GM18907 (cell line): ENCODE results near the gene PRRC1.
"Not testable (repeated sequence)": the region's sequence is repeated elsewhere in the genome, so short reads cannot be mapped to it uniquely, and the experiment has no call there.

Experiments
- ATAC-seq: cut with Tn5 transposase; IDR thresholded peaks from one replicate; pipeline ENCODE4 v1.9.1; 2021; ENCODE audit warnings: mild to moderate bottlenecking, moderate library complexity; ENCODE audit not compliant: unreplicated experiment

Gene PRRC1

GRCh38 chr5:127540553-127540952, 23.1 kb downstream of the PRRC1 start:
- not testable (repeated sequence) for ATAC-seq

DNA sequence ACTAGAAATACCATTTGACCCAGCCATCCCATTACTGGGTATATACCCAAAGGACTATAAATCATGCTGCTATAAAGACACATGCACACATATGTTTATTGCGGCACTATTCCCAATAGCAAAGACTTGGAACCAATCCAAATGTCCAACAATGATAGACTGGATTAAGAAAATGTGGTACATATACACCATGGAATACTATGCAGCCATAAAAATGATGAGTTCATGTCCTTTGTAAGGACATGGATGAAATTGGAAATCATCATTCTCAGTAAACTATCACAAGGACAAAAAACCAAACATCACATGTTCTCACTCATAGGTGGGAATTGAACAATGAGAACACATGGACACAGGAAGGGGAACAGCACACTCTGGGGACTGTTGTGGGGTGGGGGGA, 27.8 kb downstream of the PRRC1 start:
- not testable (repeated sequence) for ATAC-seq

GRCh38 chr5:127549551-127549950, 32.1 kb downstream of the PRRC1 start:
- no peak for ATAC-seq

- no peak for ATAC-seq
These were observed 33.4 kb downstream of the PRRC1 start for GRCh38 chr5:127550652-127551409.

- no peak for ATAC-seq
These were observed 34.1 kb downstream of the PRRC1 start for GRCh38 chr5:127551410-127552041.

DNA sequence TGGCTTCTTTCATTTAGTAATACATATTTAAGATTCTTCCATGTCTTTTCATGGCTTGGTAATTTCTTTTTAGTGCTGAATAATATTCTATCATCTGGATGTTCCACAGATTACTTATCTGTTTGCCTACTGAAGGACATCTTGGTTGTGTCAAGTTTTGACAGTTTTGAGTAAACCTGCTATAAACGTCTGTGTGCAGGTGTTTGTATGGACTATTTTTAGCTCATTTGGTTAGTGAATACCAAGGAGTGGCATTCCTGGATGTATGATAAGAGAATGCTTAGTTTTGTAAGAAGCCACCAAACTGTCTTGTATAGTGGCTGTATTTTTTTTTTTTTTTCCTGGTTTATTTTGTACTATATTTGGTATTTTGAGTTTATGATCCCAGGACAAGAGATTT, 38.4 kb downstream of the PRRC1 start:
- ATAC-seq: no peak

DNA sequence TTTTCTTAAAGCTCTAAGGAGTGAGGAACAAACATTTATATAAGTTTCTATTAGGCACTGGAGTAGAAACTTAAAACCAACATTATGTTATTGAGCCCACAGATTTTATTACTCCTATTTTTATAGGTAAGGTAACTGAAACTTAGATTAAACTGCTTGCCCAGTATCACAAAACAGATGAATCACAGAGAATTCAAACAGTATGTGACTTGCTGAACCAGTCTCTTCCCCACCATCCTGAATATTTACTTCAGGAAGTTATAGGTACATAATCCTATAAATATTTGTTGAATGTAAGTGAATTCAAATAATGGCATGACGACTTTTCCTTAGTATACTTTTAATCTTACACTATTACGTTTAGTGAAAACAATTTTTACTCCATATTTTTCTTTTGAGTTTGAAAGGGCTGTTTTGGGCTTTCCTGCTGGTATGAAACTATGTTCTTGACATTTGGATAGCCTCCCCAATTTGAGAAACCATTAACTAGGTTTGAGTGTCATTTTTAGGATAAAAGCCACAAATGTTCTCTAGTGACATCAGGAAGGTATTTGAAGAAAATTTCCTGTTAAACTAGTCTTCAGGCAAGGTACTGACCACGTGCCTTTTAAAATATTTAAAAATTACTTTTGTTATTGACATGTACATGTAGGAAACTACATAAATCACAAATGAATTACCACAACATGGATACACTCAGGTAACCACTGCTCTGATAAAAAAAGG, 39.3 kb downstream of the PRRC1 start:
- ATAC-seq: no peak

DNA sequence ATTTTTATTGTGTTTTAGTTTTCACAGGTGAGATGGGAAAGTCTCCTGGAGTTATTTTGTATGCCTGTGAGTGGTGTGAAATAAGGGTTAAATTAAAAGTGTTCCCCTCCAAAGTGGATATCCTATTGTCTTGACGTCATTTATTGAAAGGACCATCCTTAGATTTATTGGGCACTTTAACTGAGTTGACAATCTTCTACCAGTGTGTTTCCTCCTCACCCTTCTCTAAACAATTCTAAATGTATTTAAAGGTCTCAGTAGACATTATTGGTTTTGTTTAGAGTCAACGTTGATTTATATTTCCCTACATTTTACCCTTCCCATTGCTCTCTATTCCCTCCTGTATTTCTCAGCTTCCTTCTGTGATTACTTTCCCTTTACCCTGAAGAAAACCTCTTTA, 40.8 kb downstream of the PRRC1 start:
- ATAC-seq: no peak

GRCh38 chr5:127561254-127561653, 43.8 kb downstream of the PRRC1 start:
- no peak for ATAC-seq

- ATAC-seq: no peak
These were observed 44.8 kb downstream of the PRRC1 start for GRCh38 chr5:127562252-127562651.

DNA sequence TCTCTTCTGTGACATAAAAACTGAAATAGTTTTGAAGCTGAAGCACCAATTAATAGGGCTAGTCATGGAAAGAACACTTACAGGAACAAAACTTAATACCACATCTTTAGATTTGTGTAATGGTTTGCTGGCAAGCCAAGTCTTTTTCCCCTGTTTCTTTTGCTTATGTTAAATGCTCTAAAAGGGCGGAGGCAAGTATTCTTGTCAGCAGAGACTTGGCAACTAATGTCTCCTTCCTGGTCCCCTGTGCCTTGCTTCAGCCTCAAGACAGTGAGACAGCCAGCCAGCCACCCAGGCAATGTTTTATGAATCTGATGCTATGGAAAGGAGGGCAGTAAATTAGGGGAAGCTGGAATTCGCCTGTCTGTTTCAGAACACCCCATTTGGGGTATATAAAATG, 45.7 kb downstream of the PRRC1 start:
- no peak for ATAC-seq

DNA sequence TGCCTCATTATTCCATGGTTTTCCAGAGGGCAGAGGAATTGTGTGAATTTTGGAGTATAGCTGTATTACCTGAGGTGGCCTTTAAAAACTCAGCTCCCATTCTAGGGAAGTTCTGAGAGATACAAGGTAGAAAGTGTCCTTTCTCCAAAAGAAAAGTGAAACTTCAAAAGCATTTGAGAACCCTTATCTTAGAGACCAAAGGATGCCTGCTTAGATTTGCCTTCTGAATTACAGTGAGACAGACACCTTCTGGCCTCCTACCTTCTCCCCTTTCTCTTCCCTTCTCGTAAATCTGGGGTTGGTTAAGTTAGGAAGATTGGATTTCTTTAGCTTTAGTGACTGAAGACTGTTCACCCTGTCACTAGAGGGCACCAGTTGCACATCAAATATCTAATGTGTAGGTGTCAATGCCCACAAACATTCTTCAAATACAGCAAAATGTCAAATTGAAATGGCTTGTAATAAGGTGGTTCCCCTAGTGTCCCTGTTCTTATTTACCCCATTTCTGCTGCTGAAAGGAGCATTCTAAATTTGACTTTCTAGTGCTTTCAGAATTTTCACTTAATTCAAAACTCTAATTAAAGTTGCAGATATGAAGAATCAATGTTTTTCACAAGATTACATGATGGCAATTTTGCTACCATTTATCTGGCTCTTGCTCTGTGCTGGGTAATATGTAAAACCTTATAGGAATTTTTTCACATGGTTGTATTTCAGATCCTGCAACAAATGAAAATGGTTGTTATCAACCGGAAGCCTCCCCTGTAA, 46.7 kb downstream of the PRRC1 start:
- ATAC-seq: peak; percentile 37

GRCh38 chr5:127565586-127566270, 48.3 kb downstream of the PRRC1 start:
- ATAC-seq: no peak

DNA sequence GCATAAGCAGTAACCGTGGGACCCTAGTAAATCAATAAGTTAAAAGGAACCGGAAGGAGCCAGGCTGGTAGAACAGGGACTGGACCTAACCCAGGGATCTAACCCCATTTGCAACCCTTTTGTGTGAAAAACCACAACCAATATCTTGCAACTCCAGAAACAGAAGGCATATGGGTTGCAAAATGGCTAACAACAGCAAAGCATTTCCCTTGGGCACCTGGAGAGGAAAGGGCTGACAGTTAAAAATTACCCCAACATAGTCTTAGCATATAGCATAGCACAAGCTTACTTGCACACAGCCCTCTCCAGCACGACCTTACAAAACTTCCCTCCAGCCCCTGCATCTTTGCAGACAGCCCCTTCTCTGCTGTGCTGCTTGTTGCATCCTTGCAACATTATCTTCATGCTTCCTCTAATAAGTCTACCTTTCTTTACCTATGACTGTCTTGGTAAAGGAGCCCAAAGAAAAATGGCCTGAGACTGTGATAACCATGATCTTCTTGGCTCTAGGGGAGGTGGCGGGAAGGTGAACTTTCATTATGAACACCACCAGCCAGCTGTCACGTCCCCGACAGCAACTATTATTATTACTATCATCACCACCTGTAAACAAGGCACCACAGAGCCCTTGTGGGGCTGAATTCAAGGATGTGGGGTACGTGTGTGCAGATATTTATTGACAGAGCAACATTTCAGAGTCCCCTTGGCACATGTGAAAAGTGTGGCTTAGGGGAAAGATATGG, 49.8 kb downstream of the PRRC1 start:
- ATAC-seq: peak; percentile 85

DNA sequence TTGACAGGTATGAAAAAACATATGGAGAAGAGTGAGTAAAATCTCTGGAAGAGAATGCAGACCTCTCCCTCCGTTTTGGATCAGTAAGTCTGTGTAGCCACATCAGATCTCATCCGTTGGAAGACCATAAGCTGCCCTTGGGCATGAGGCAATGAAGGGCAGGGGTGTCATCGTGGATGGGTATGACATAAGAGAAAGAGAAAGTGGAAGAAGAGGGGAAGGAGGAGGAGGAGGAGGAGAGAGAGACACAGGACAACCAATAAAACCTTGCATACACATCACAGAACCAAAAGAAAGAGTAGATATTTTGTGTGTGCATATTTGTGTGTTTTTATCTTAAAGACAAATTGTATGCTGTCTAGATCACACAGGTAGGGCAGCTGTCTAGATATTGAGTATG, 50.7 kb downstream of the PRRC1 start:
- no peak for ATAC-seq

- ATAC-seq: not testable (repeated sequence)
These were observed 52.0 kb downstream of the PRRC1 start for GRCh38 chr5:127569471-127569870.

DNA sequence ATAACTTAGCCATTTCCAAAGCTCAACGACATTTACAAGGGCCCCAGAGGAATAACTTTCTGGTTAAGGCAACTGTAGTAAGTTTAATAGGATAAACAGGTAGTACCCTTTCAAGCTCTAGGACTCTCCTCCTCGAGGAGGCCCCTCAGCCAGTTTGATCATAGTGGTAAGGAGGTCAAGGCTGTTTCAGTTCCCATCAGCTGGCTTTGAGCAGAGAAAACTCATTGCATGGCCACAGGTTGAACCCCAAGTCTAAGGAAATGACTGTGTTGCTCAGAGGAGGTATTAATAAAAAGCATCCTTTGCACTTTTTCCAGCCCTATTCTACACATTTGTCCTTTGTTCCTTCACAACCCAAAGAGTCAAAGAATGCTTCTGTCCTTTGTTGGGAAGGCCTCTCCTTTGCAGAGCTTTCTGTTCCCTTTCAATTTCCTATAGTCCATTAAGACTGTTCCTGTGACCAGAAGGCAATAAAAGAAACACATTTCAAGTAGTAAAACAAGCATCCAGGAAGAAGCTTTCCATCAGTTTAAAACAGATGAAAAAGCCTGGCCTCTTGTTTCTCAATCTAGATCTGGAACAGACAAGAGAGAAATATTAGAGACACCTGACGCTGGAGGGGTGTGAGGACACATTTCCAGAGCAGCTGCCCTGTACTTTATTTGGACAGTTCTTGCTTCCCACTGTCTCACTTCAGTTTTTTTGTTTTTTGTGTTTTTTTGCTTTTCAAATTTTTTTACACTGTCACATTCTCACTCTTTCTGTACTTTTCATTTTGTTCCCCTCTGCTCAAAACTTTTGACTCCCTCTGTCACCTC, 54.1 kb downstream of the PRRC1 start:
- ATAC-seq: peak; percentile 63

DNA sequence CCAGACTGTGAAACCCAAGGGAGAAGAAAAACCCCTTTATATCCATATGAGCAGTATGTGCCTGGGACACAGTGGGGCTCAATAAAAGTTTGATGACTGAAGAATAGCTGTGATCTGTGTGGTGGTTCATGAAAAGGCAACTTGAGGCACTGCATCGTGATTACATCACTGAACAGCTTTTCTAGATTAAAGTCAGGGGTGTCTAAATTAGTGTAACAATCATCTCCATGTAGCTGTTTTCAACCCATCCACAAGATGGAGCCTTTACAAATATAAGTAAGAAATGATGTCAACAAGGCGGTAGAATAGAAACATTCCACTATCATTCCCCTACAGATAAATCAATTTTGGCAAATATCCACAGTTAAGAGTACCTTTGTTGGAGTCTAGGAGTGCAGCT, 55.5 kb downstream of the PRRC1 start:
- ATAC-seq: no peak
